ENCODE results near the gene DNAJC5G.

DNAJC5G gene

GRCh38 chr2:27281442-27281841, 6.2 kb downstream of the DNAJC5G start:
- POLR2A ChIA-PET: interaction anchor here (1.0 to 1.2 kb wide), 2 partner anchors 11 to 75 kb away, joined by 3 to 6 read pairs; partner anchors contain the start of gene GTF3C2
- CTCF ChIA-PET: interaction anchor here (1.2 to 3.1 kb wide), 5 partner anchors 9 to 182 kb away, joined by 5 to 31 read pairs (median 6); no protein-coding TSS in a partner anchor
- TF ChIP-seq LEF1 (IDR thresholded peaks at IDR 0.05; ENCODE audit: borderline replicate concordance) (no peak), ZNF384 (IDR thresholded peaks at IDR 0.05) (no peak)
- DNase-seq (ENCODE audit: extremely low spot score): no peak

GRCh38 chr2:27281855-27282559, 6.8 kb downstream of the DNAJC5G start, which contains the start of gene TRIM54:
Gene TRIM54, plus strand, starts transcription at chr2:27282429. Its CDS starts 303 bp downstream, at chr2:27282732.
- no peak for TF ChIP-seq BHLHE40 (IDR thresholded peaks at IDR 0.05; ENCODE audit: borderline replicate concordance)
- no peak for TF ChIP-seq NFRKB (IDR thresholded peaks at IDR 0.05)
- TF ChIP-seq TARDBP (IDR thresholded peaks at IDR 0.05): no peak
- no peak for TF ChIP-seq ZNF384 (IDR thresholded peaks at IDR 0.05)
- no peak for TF ChIP-seq SP1 (IDR thresholded peaks at IDR 0.05)
- TF ChIP-seq ELF4 (IDR thresholded peaks at IDR 0.05): no peak
- no peak for TF ChIP-seq FOXM1 (IDR thresholded peaks at IDR 0.05; ENCODE audit: borderline replicate concordance)
- no peak for TF ChIP-seq PKNOX1 (IDR thresholded peaks at IDR 0.05)
- TF ChIP-seq FOXK2 (IDR thresholded peaks at IDR 0.05): no peak
- no peak for TF ChIP-seq LEF1 (IDR thresholded peaks at IDR 0.05; ENCODE audit: borderline replicate concordance)
- no peak for TF ChIP-seq FOXA1 (IDR thresholded peaks at IDR 0.05)
- no peak for TF ChIP-seq ARNT (IDR thresholded peaks at IDR 0.05)
- no peak for TF ChIP-seq L3MBTL2 (conservative IDR thresholded peaks at IDR 0.05)
- no peak for TF ChIP-seq CTBP1 (IDR thresholded peaks at IDR 0.05; ENCODE audit: borderline replicate concordance)
- no peak for TF ChIP-seq HDGF (IDR thresholded peaks at IDR 0.05; ENCODE audit: borderline replicate concordance)
- no peak for TF ChIP-seq SUZ12 (IDR thresholded peaks at IDR 0.05)
- POLR2A ChIA-PET: interaction anchor here (0.7 to 2.2 kb wide), 6 partner anchors 10 to 211 kb away, joined by 3 to 8 read pairs (median 4); partner anchors contain the start of genes GTF3C2 and OST4
- CTCF ChIA-PET: interaction anchor here (1.2 to 3.1 kb wide), 7 partner anchors 9 to 182 kb away, joined by 5 to 31 read pairs (median 7); no protein-coding TSS in a partner anchor
- no peak for DNase-seq (ENCODE audit: extremely low spot score)

GRCh38 chr2:27282892-27283291, 7.7 kb downstream of the DNAJC5G start:
- POLR2A ChIA-PET: interaction anchor here (0.7 to 2.2 kb wide), 7 partner anchors 11 to 211 kb away, joined by 3 to 8 read pairs (median 3); partner anchors contain the start of gene OST4
- TF ChIP-seq HDGF (IDR thresholded peaks at IDR 0.05; ENCODE audit: borderline replicate concordance): no peak
- TF ChIP-seq CTBP1 (IDR thresholded peaks at IDR 0.05; ENCODE audit: borderline replicate concordance): no peak
- TF ChIP-seq SUZ12 (IDR thresholded peaks at IDR 0.05): no peak
- no peak for TF ChIP-seq L3MBTL2 (conservative IDR thresholded peaks at IDR 0.05)
- TF ChIP-seq PKNOX1 (IDR thresholded peaks at IDR 0.05): no peak
- TF ChIP-seq FOXA1 (IDR thresholded peaks at IDR 0.05): no peak
- no peak for TF ChIP-seq NFRKB (IDR thresholded peaks at IDR 0.05)
- no peak for TF ChIP-seq FOXM1 (IDR thresholded peaks at IDR 0.05; ENCODE audit: borderline replicate concordance)
- no peak for TF ChIP-seq SP1 (IDR thresholded peaks at IDR 0.05)
- TF ChIP-seq LEF1 (IDR thresholded peaks at IDR 0.05; ENCODE audit: borderline replicate concordance): no peak
- TF ChIP-seq ELF4 (IDR thresholded peaks at IDR 0.05): no peak
- no peak for TF ChIP-seq TARDBP (IDR thresholded peaks at IDR 0.05)
- no peak for TF ChIP-seq FOXK2 (IDR thresholded peaks at IDR 0.05)
- TF ChIP-seq BHLHE40 (IDR thresholded peaks at IDR 0.05; ENCODE audit: borderline replicate concordance): no peak
- no peak for TF ChIP-seq ZNF384 (IDR thresholded peaks at IDR 0.05)
- no peak for TF ChIP-seq ARNT (IDR thresholded peaks at IDR 0.05)
- CTCF ChIA-PET: interaction anchor here (1.2 to 1.5 kb wide), 2 partner anchors 18 to 20 kb away, joined by 7 read pairs; no protein-coding TSS in a partner anchor
- no peak for DNase-seq (ENCODE audit: extremely low spot score)

- DNase-seq (ENCODE audit: extremely low spot score): no peak
- ChIA-PET CTCF (interaction anchor here (0.6 kb wide), 1 partner anchor 17 kb away, joined by 3 read pairs; no protein-coding TSS in a partner anchor), POLR2A (interaction anchor here (0.6 to 1.5 kb wide), 3 partner anchors 16 to 160 kb away, joined by 3 read pairs; partner anchors contain the start of gene GTF3C2)
- TF ChIP-seq BHLHE40 (IDR thresholded peaks at IDR 0.05; ENCODE audit: borderline replicate concordance) (no peak), ARNT (IDR thresholded peaks at IDR 0.05) (no peak), LEF1 (IDR thresholded peaks at IDR 0.05; ENCODE audit: borderline replicate concordance) (no peak), SUZ12 (IDR thresholded peaks at IDR 0.05) (no peak), FOXM1 (IDR thresholded peaks at IDR 0.05; ENCODE audit: borderline replicate concordance) (no peak), NFRKB (IDR thresholded peaks at IDR 0.05) (no peak), CTBP1 (IDR thresholded peaks at IDR 0.05; ENCODE audit: borderline replicate concordance) (no peak), FOXK2 (IDR thresholded peaks at IDR 0.05) (no peak), ZNF384 (IDR thresholded peaks at IDR 0.05) (no peak)
These were observed 9.8 kb downstream of the DNAJC5G start for GRCh38 chr2:27284996-27285395.

- POLR2A ChIA-PET: interaction anchor here (1.2 to 1.5 kb wide), 2 partner anchors 15 to 71 kb away, joined by 3 read pairs; partner anchors contain the start of gene GTF3C2
- CTCF ChIA-PET: interaction anchor here (1.2 kb wide), 1 partner anchor 12 kb away, joined by 3 read pairs; no protein-coding TSS in a partner anchor
- DNase-seq (ENCODE audit: extremely low spot score): no peak
- no peak for TF ChIP-seq BHLHE40 (IDR thresholded peaks at IDR 0.05; ENCODE audit: borderline replicate concordance)
- no peak for TF ChIP-seq FOXK2 (IDR thresholded peaks at IDR 0.05)
- no peak for TF ChIP-seq L3MBTL2 (conservative IDR thresholded peaks at IDR 0.05)
These were observed 10.2 kb downstream of the DNAJC5G start for GRCh38 chr2:27285481-27285880.

GRCh38 chr2:27288610-27289009, 13.4 kb downstream of the DNAJC5G start:
- POLR2A ChIA-PET: no interaction called here
- TF ChIP-seq NFRKB (IDR thresholded peaks at IDR 0.05) (no peak), BHLHE40 (IDR thresholded peaks at IDR 0.05; ENCODE audit: borderline replicate concordance) (no peak), SP1 (IDR thresholded peaks at IDR 0.05) (no peak), SUZ12 (IDR thresholded peaks at IDR 0.05) (no peak), FOXM1 (IDR thresholded peaks at IDR 0.05; ENCODE audit: borderline replicate concordance) (no peak), TARDBP (IDR thresholded peaks at IDR 0.05) (no peak), ARNT (IDR thresholded peaks at IDR 0.05) (no peak), LEF1 (IDR thresholded peaks at IDR 0.05; ENCODE audit: borderline replicate concordance) (no peak), PKNOX1 (IDR thresholded peaks at IDR 0.05) (no peak), FOXK2 (IDR thresholded peaks at IDR 0.05) (no peak), CTBP1 (IDR thresholded peaks at IDR 0.05; ENCODE audit: borderline replicate concordance) (no peak), ZNF384 (IDR thresholded peaks at IDR 0.05) (no peak), L3MBTL2 (conservative IDR thresholded peaks at IDR 0.05) (no peak), ELF4 (IDR thresholded peaks at IDR 0.05) (no peak), HDGF (IDR thresholded peaks at IDR 0.05; ENCODE audit: borderline replicate concordance) (no peak)
- CTCF ChIA-PET: interaction anchor here (5.9 kb wide), 1 partner anchor 8 kb away, joined by 31 read pairs; no protein-coding TSS in a partner anchor
- DNase-seq (ENCODE audit: extremely low spot score): no peak
